ENCODE measurements around the gene MEFV. TPM values are rescaled to one million over a fixed set of nuclear protein-coding genes. Genes with fewer than 3 reads are reported as not detected.
A peak's percentile ranks its signal among the peaks of the same experiment; 100 is the strongest.

Gene MEFV
- total and polyA plus RNA-seq, 2 of the 13 experiments (the other 11 are each of a cell fraction or from before 2014, with no cell fraction given) = 0.22 TPM; not detected in 1

DNA sequence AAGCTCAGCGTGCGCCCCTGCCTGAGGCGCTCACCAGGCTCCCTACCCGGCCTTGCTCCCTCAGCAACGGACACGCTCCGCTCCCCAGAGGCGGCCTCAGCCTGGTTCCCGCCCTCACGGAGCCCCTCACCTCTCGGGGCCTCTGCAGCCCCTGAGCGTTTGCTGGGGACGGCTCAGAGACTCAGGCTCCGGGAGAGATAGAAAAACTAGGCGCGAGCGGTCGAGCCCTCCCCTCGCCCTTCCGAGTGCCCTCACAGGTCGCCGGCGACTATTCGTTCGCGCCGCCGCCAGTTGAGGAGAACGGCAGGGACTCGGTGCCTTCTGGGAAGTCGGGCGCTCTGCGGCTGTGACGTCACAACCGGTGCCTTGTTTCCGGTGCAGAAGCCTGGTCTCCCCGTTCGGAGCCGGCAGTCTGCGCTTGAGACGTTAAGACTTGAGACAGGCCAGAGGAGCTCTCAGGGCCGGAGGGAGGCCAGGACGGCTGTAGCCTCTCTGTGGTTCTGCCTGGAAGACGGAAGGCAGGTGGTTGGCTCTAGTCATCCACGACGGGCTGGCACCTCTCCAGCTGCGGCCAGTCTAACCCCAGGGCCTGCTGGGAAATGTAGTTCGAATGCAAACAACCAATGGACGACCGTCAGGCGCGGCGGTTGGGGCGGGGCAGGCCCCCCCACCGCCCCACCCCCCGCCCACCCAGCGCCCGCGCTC, 21.4 kb downstream of the MEFV start, which contains the start of gene ZNF200 (continued):
- TF ChIP-seq, protein P1, sequence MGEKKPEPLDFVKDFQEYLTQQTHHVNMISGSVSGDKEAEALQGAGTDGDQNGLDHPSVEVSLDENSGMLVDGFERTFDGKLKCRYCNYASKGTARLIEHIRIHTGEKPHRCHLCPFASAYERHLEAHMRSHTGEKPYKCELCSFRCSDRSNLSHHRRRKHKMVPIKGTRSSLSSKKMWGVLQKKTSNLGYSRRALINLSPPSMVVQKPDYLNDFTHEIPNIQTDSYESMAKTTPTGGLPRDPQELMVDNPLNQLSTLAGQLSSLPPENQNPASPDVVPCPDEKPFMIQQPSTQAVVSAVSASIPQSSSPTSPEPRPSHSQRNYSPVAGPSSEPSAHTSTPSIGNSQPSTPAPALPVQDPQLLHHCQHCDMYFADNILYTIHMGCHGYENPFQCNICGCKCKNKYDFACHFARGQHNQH (CRISPR knock-in tag; IDR thresholded peaks at IDR 0.05) = peak; percentile 70; the same call in 1 of the 2 replicates
- TF ChIP-seq, protein P2, sequence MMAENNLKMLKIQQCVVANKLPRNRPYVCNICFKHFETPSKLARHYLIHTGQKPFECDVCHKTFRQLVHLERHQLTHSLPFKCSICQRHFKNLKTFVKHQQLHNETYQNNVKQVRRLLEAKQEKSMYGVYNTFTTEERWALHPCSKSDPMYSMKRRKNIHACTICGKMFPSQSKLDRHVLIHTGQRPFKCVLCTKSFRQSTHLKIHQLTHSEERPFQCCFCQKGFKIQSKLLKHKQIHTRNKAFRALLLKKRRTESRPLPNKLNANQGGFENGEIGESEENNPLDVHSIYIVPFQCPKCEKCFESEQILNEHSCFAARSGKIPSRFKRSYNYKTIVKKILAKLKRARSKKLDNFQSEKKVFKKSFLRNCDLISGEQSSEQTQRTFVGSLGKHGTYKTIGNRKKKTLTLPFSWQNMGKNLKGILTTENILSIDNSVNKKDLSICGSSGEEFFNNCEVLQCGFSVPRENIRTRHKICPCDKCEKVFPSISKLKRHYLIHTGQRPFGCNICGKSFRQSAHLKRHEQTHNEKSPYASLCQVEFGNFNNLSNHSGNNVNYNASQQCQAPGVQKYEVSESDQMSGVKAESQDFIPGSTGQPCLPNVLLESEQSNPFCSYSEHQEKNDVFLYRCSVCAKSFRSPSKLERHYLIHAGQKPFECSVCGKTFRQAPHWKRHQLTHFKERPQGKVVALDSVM (CRISPR knock-in tag; IDR thresholded peaks at IDR 0.05) = no peak
- TF ChIP-seq RORA (CRISPR knock-in tag; IDR thresholded peaks at IDR 0.05) = no peak
- TF ChIP-seq PAF1 (CRISPR knock-in tag; IDR thresholded peaks at IDR 0.05) = no peak
- TF ChIP-seq ATF1 (CRISPR knock-in tag; IDR thresholded peaks at IDR 0.05) = peak; percentile 96
- TF ChIP-seq, protein P3, sequence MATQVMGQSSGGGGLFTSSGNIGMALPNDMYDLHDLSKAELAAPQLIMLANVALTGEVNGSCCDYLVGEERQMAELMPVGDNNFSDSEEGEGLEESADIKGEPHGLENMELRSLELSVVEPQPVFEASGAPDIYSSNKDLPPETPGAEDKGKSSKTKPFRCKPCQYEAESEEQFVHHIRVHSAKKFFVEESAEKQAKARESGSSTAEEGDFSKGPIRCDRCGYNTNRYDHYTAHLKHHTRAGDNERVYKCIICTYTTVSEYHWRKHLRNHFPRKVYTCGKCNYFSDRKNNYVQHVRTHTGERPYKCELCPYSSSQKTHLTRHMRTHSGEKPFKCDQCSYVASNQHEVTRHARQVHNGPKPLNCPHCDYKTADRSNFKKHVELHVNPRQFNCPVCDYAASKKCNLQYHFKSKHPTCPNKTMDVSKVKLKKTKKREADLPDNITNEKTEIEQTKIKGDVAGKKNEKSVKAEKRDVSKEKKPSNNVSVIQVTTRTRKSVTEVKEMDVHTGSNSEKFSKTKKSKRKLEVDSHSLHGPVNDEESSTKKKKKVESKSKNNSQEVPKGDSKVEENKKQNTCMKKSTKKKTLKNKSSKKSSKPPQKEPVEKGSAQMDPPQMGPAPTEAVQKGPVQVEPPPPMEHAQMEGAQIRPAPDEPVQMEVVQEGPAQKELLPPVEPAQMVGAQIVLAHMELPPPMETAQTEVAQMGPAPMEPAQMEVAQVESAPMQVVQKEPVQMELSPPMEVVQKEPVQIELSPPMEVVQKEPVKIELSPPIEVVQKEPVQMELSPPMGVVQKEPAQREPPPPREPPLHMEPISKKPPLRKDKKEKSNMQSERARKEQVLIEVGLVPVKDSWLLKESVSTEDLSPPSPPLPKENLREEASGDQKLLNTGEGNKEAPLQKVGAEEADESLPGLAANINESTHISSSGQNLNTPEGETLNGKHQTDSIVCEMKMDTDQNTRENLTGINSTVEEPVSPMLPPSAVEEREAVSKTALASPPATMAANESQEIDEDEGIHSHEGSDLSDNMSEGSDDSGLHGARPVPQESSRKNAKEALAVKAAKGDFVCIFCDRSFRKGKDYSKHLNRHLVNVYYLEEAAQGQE (IDR thresholded peaks at IDR 0.05; ENCODE audit: borderline replicate concordance in 1 of 2, low read depth in 1 of 2, low read length in 2 of 2) = peak in 1 of 2 experiments; percentile 15; a peak in 1 of 4 replicates
- TF ChIP-seq ZNF556 (CRISPR knock-in tag; IDR thresholded peaks at IDR 0.05; ENCODE audit: borderline replicate concordance) = peak; percentile 64; the same call in 1 of the 2 replicates
- peak; percentile 83; the same call in 1 of the 2 replicates for TF ChIP-seq NFATC3 (CRISPR knock-in tag; IDR thresholded peaks at IDR 0.05)
- TF ChIP-seq SMAD9 (CRISPR knock-in tag; IDR thresholded peaks at IDR 0.05) = 0 out of 2 replicates have a peak, but pooled peaks have one; percentile 43
- no peak for TF ChIP-seq ZFAT (CRISPR knock-in tag; conservative IDR thresholded peaks at IDR 0.05)
- peak; percentile 25; the same call in 1 of the 2 replicates for TF ChIP-seq PHF21A (CRISPR knock-in tag; IDR thresholded peaks at IDR 0.05)
- TF ChIP-seq EED (CRISPR knock-in tag; IDR thresholded peaks at IDR 0.05) = no peak
- no peak; the same call in 1 of the 2 replicates for TF ChIP-seq ZNF329 (CRISPR knock-in tag; IDR thresholded peaks at IDR 0.05; ENCODE audit: low read depth)
- TF ChIP-seq, protein P4, sequence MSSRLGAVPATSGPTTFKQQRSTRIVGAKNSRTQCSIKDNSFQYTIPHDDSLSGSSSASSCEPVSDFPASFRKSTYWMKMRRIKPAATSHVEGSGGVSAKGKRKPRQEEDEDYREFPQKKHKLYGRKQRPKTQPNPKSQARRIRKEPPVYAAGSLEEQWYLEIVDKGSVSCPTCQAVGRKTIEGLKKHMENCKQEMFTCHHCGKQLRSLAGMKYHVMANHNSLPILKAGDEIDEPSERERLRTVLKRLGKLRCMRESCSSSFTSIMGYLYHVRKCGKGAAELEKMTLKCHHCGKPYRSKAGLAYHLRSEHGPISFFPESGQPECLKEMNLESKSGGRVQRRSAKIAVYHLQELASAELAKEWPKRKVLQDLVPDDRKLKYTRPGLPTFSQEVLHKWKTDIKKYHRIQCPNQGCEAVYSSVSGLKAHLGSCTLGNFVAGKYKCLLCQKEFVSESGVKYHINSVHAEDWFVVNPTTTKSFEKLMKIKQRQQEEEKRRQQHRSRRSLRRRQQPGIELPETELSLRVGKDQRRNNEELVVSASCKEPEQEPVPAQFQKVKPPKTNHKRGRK (CRISPR knock-in tag; IDR thresholded peaks at IDR 0.05) = no peak
